H1 (cell line): ENCODE data around the gene MS4A15. TPM values are rescaled to one million over a fixed set of nuclear protein-coding genes. Genes with fewer than 3 reads are reported as not detected.

ENCODE experiments used
- CTCF ChIA-PET: fragments of 300-600 bp; sonication (Branson Sonifier 250); formaldehyde crosslinking; loops from one replicate; lab custom pipeline; 2021; ENCODE audit not compliant: partially characterized antibody; lab: Charles Lee
- POLR2A ChIA-PET: fragments of 300-600 bp; sonication (Branson Sonifier 250); formaldehyde crosslinking; loops from one replicate; lab custom pipeline; 2021; ENCODE audit warnings: inconsistent platforms; ENCODE audit not compliant: partially characterized antibody; lab: Charles Lee
- DNase-seq, 2 experiments: peaks; one replicate each; pipeline versions ENCODE4 v3.0.0 to v3.0.0-alpha.2; 2010 to 2022; ENCODE audit warnings: low spot score in 2 of 2, low read depth in 1 of 2, mixed read lengths in 1 of 2
- FAIRE-seq: peaks from 2 replicates; lab custom pipeline; 2011; peaks lifted over from hg19 to GRCh38; lab: Jason Lieb, UNC
- H2AFZ ChIP-seq: 2 replicates; pipeline ENCODE4 v1.8.1; 2012; ENCODE audit warnings: low read length, inconsistent platforms
- H2AK5ac ChIP-seq: 2 replicates; pipeline ENCODE4 v1.6.1; 2013; ENCODE audit warnings: low read depth, low read length
- H2BK120ac ChIP-seq: replicated peaks from 2 replicates; pipeline ENCODE3; 2013; ENCODE audit warnings: low read depth, low read length, inconsistent platforms
- H2BK12ac ChIP-seq: 2 replicates; pipeline ENCODE4 v1.6.1; 2013; ENCODE audit warnings: low read depth, low read length
- H2BK15ac ChIP-seq: 2 replicates; pipeline ENCODE4 v1.6.1; 2013; ENCODE audit warnings: low read length
- H2BK20ac ChIP-seq: 2 replicates; pipeline ENCODE4 v1.6.1; 2013; ENCODE audit warnings: low read length
- H2BK5ac ChIP-seq: 2 replicates; pipeline ENCODE4 v1.6.1; 2013; ENCODE audit warnings: low read depth, low read length
- H3K14ac ChIP-seq: 2 replicates; pipeline ENCODE4 v1.6.1; 2013; ENCODE audit warnings: inconsistent platforms; ENCODE audit not compliant: insufficient read length
- H3K18ac ChIP-seq: 2 replicates; pipeline ENCODE4 v1.6.1; 2013; ENCODE audit warnings: low read length; ENCODE audit errors: extremely low read depth
- H3K23ac ChIP-seq: 2 replicates; pipeline ENCODE4 v1.6.1; 2013; ENCODE audit warnings: inconsistent platforms; ENCODE audit not compliant: insufficient read length
- H3K23me2 ChIP-seq: 2 replicates; pipeline ENCODE4 v1.6.1; 2013; ENCODE audit warnings: low read depth, low read length
- H3K27ac ChIP-seq: 2 replicates; pipeline ENCODE4 v1.6.1; 2011; ENCODE audit warnings: low read depth, low read length, inconsistent platforms
- H3K27me3 ChIP-seq, 4 experiments: replicated peaks in 1 of 4; 1 replicate in 1 of 4; 2 replicates in 3 of 4; pipeline versions ENCODE4 v1.6.1 to v1.8.1; 2011 to 2013; ENCODE audit warnings: low read length in 3 of 4, mild to moderate bottlenecking in 3 of 4, inconsistent platforms in 2 of 4, mixed read lengths in 2 of 4, moderate library complexity in 1 of 4; ENCODE audit not compliant: control insufficient read depth in 3 of 4, insufficient read depth in 3 of 4; ENCODE audit errors: extremely low read depth in 1 of 4
- H3K36me3 ChIP-seq, 4 experiments: 2 replicates each; pipeline versions ENCODE4 v1.6.1 to v1.8.1; 2011 to 2013; ENCODE audit warnings: mild to moderate bottlenecking in 4 of 4, low read length in 3 of 4, moderate library complexity in 2 of 4, control low read depth in 1 of 4, inconsistent platforms in 1 of 4; ENCODE audit not compliant: insufficient read depth in 4 of 4, control insufficient read depth in 2 of 4
- H3K4ac ChIP-seq: replicated peaks from 2 replicates; pipeline ENCODE3; 2013; ENCODE audit warnings: low read length, low read depth, mixed read lengths, inconsistent platforms; ENCODE audit not compliant: insufficient read length
- H3K4me1 ChIP-seq, 4 experiments: replicated peaks in 1 of 4; 1 replicate in 1 of 4; 2 replicates in 3 of 4; pipeline versions ENCODE4 v1.6.1 to v1.8.1; 2011 to 2013; ENCODE audit warnings: low read length in 3 of 4, inconsistent platforms in 2 of 4, mixed read lengths in 1 of 4; ENCODE audit not compliant: insufficient read depth in 4 of 4, control insufficient read depth in 3 of 4
- H3K4me2 ChIP-seq, 2 experiments: 2 replicates each; pipeline versions ENCODE4 v1.6.1 to v1.8.1; 2011 to 2013; ENCODE audit warnings: low read depth in 2 of 2, low read length in 2 of 2, control low read depth in 1 of 2, inconsistent platforms in 1 of 2, mild to moderate bottlenecking in 1 of 2; ENCODE audit not compliant: insufficient read depth in 1 of 2
- H3K4me3 ChIP-seq, 4 experiments: fragments of 200-600, 300-600 bp in 1 of 4; sonication (generic), shearing (Covaris generic), sonication (Bioruptor Twin) in 1 of 4; 2 replicates each; pipeline versions ENCODE4 v1.5.1 to v1.8.1; 2011 to 2016; ENCODE audit warnings: low read length in 4 of 4, low read depth in 3 of 4, control low read depth in 2 of 4, inconsistent platforms in 2 of 4, mild to moderate bottlenecking in 2 of 4, mixed read lengths in 1 of 4, moderate library complexity in 1 of 4; ENCODE audit not compliant: insufficient read depth in 2 of 4; ENCODE audit errors: extremely low read depth in 1 of 4
- H3K56ac ChIP-seq: replicated peaks from 2 replicates; pipeline ENCODE3; 2013; ENCODE audit warnings: low read depth, mild to moderate bottlenecking, mixed read lengths, low read length, inconsistent platforms; ENCODE audit not compliant: insufficient read length
- H3K79me1 ChIP-seq: 2 replicates; pipeline ENCODE4 v1.6.1; 2013; ENCODE audit warnings: low read depth, low read length, control low read depth
- H3K79me2 ChIP-seq, 2 experiments: 2 replicates each; pipeline versions ENCODE4 v1.6.1 to v1.8.1; 2012 to 2013; ENCODE audit warnings: low read length in 2 of 2, mild to moderate bottlenecking in 2 of 2, inconsistent platforms in 1 of 2; ENCODE audit not compliant: insufficient read depth in 2 of 2, control insufficient read depth in 1 of 2
- H3K9ac ChIP-seq, 4 experiments: replicated peaks in 1 of 4; 1 replicate in 1 of 4; 2 replicates in 3 of 4; pipeline versions ENCODE4 v1.6.1 to v1.8.1; 2011 to 2013; ENCODE audit warnings: low read depth in 3 of 4, low read length in 3 of 4, control low read depth in 2 of 4, mild to moderate bottlenecking in 2 of 4, moderate library complexity in 2 of 4, inconsistent platforms in 1 of 4; ENCODE audit errors: extremely low read depth in 1 of 4
- H3K9me3 ChIP-seq, 2 experiments: 2 replicates each; pipeline versions ENCODE4 v1.6.1 to v1.8.1; 2012 to 2013; ENCODE audit warnings: mild to moderate bottlenecking in 2 of 2, moderate library complexity in 2 of 2, control low read depth in 1 of 2, inconsistent platforms in 1 of 2, low read depth in 1 of 2, low read length in 1 of 2, mixed read lengths in 1 of 2; ENCODE audit not compliant: insufficient read depth in 2 of 2
- H4K20me1 ChIP-seq, 2 experiments: replicated peaks in 1 of 2; 2 replicates each; pipeline versions ENCODE3 to v1.8.1; 2011 to 2013; ENCODE audit warnings: inconsistent platforms in 2 of 2, low read length in 2 of 2, mild to moderate bottlenecking in 1 of 2; ENCODE audit not compliant: insufficient read depth in 2 of 2, control insufficient read depth in 1 of 2
- H4K5ac ChIP-seq: 2 replicates; pipeline ENCODE4 v1.6.1; 2013; ENCODE audit warnings: low read length, low read depth, mixed read lengths, inconsistent platforms; ENCODE audit not compliant: insufficient read length
- H4K8ac ChIP-seq: 2 replicates; pipeline ENCODE4 v1.8.0; 2013; ENCODE audit warnings: mild to moderate bottlenecking, moderate library complexity, low read length, inconsistent platforms; ENCODE audit not compliant: insufficient read depth; ENCODE audit errors: extremely low read depth
- H4K91ac ChIP-seq: replicated peaks from 2 replicates; pipeline ENCODE3; 2013; ENCODE audit warnings: low read length, mixed read lengths, inconsistent platforms; ENCODE audit not compliant: insufficient read length
- CBX8 ChIP-seq: fragments of 300-800, 300-1000 bp; sonication (generic); IDR thresholded peaks from 2 replicates; pipeline ENCODE4 v1.7.1; 2016; ENCODE audit warnings: low read depth, low read length, borderline replicate concordance
- E2F6 ChIP-seq: IDR thresholded peaks from 2 replicates; pipeline ENCODE4 v1.6.1; 2012; ENCODE audit warnings: inconsistent platforms
- GABPA ChIP-seq: IDR thresholded peaks from 2 replicates; pipeline ENCODE4 v1.6.1; 2011; ENCODE audit warnings: mild to moderate bottlenecking, low read length, moderate library complexity, borderline replicate concordance; ENCODE audit not compliant: insufficient read depth
- MAFK ChIP-seq: IDR thresholded peaks from 2 replicates; pipeline ENCODE4 v1.6.1; 2012; ENCODE audit warnings: low read depth, mild to moderate bottlenecking, improper control_type of control experiment, low read length
- TAF1 ChIP-seq: IDR thresholded peaks from 2 replicates; pipeline ENCODE4 v1.6.1; 2011; ENCODE audit warnings: mild to moderate bottlenecking, low read depth, low read length
- WGBS, 2 experiments: shearing (Covaris generic) in 1 of 2; methylation state at CpG; one replicate each; pipeline versions ENCODE4 v1.1.6 to v1.1.7; 2013 to 2015; ENCODE audit warnings: low lambda C conversion rate in 2 of 2, mixed read lengths in 2 of 2, inconsistent platforms in 1 of 2, low coverage in 1 of 2, missing lambda C conversion rate in 1 of 2; ENCODE audit not compliant: insufficient replicate concordance in 2 of 2, insufficient coverage in 1 of 2, insufficient read length in 1 of 2; ENCODE audit errors: extremely low coverage in 1 of 2, missing lambda C conversion rate in 1 of 2; 5-methylcytosine and 5-hydroxymethylcytosine counted together
- polyA plus RNA-seq, 7 experiments: library from polyadenylated mRNA; depleted of rRNA in 3 of 7; stranded (reverse) in 5 of 7; unstranded in 2 of 7; fragments of >200 nt in 5 of 7; fragments of 200-250 nt in 2 of 7; gene quantifications; 1 replicate in 5 of 7; 2 replicates in 1 of 7; 4 replicates in 1 of 7; pipeline versions ENCODE4 v1.2.1 to v1.2.3, GENCODE V29; 2011 to 2013; ENCODE audit warnings: missing spikeins in 2 of 7, mixed read lengths in 2 of 7
- total RNA-seq: library from RNA; stranded (reverse); fragmentation: NEBNext Ultra II Directional; extraction: Animal tissue kit (Norgen Biotek cat#: 25700); gene quantifications from 2 replicates; pipeline ENCODE4 v1.2.1, GENCODE V29; 2021

MS4A15 gene
- total and polyA plus RNA-seq, 2 of the 8 experiments (the other 6 are each of a cell fraction or from before 2014, with no cell fraction given), result 0.15 to 0.17 TPM

- H3K23ac ChIP-seq, result no peak overlapping the region
- CTCF ChIA-PET, result interaction anchor here (0.7 to 11.8 kb wide), 7 partner anchors 13 to 106 kb away, joined by 3 to 145 read pairs (median 3); partner anchors contain the start of gene MS4A15
- WGBS, 2 experiments, result 83% methylated on average over 4 of the region's 4 CpGs; no CpG with 5 or more reads in 1 of the 2 experiments
- TF ChIP-seq E2F6, result no peak
- TF ChIP-seq GABPA, result no peak
- no peak for TF ChIP-seq CBX8
- no peak for TF ChIP-seq TAF1
- no peak for TF ChIP-seq MAFK
Measured at GRCh38 chr11:60781981-60782316, 25.3 kb downstream of the MS4A15 start.

More at GRCh38 chr11:60781981-60782316, 25.3 kb downstream of the MS4A15 start:
- Histone ChIP-seq H3K27me3 (no peaks in the 10 kb centered on the region; a peak in 1 of 7 replicates), H3K4me3 (no peak overlapping the region), H3K18ac (no peak overlapping the region), H4K5ac (no peak overlapping the region), H2BK20ac (no peak overlapping the region), H4K91ac (no peak overlapping the region), H4K8ac (no peak overlapping the region), H3K79me2 (no peaks in the 10 kb centered on the region), H2AFZ (no peak overlapping the region), H3K9me3 (0 out of 4 replicates have a peak, but pooled peaks cover 0 to 3% of the 10 kb centered on the region in 2 experiments), H3K14ac (no peak overlapping the region), H4K20me1 (no peaks in the 10 kb centered on the region), H2BK15ac (no peak overlapping the region), H3K4me1 (no peaks in the 10 kb centered on the region; a peak in 1 of 7 replicates), H2BK120ac (no peak overlapping the region), H2AK5ac (no peak overlapping the region), H3K27ac (no peak overlapping the region), H3K9ac (no peak overlapping the region), H3K4me2 (no peak overlapping the region), H2BK12ac (no peak overlapping the region), H3K36me3 (no peaks in the 10 kb centered on the region), H3K56ac (no peak overlapping the region), H3K23me2 (no peaks in the 10 kb centered on the region), H2BK5ac (no peak overlapping the region), H3K4ac (no peak overlapping the region), H3K79me1 (no peaks in the 10 kb centered on the region)
- no peak for DNase-seq
- POLR2A ChIA-PET, result no interaction called here
- no peak for FAIRE-seq
